Choroid plexus epithelial cell (primary cell): ENCODE data around the gene RASGRF1.

Experiments used
- DNase-seq: peaks from one replicate; pipeline ENCODE4 v3.0.0-alpha.2; 2010; ENCODE audit warnings: low read depth
- H3K4me3 ChIP-seq: 2 replicates; pipeline ENCODE4 v1.5.1; 2011; ENCODE audit warnings: low read depth, mild to moderate bottlenecking, control low read depth, low read length, moderate library complexity
- CTCF ChIP-seq: conservative IDR thresholded peaks from 2 replicates; pipeline ENCODE4 v1.5.1; 2011; ENCODE audit warnings: low read depth, mild to moderate bottlenecking, control low read depth, inconsistent platforms, low read length, moderate library complexity

RASGRF1 gene

GRCh38 chr15:78951841-78952238 is 138.7 kb downstream of the RASGRF1 start:
- H3K4me3 ChIP-seq = no peak overlapping the region
- no peak for TF ChIP-seq CTCF
- peak; percentile 28 for DNase-seq

GRCh38 chr15:78950902-78951840 is 139.4 kb downstream of the RASGRF1 start:
- DNase-seq = peak; percentile 60
- peak; percentile 60 for TF ChIP-seq CTCF
- H3K4me3 ChIP-seq = no peak overlapping the region

GRCh38 chr15:78950343-78950742 is 140.2 kb downstream of the RASGRF1 start:
- no peak for TF ChIP-seq CTCF
- no peak overlapping the region for H3K4me3 ChIP-seq
- no peak for DNase-seq

GRCh38 chr15:78949461-78949860 is 141.1 kb downstream of the RASGRF1 start:
- no peak for DNase-seq
- no peak for TF ChIP-seq CTCF
- H3K4me3 ChIP-seq = no peak overlapping the region

GRCh38 chr15:78947506-78947905 is 143.1 kb downstream of the RASGRF1 start:
- H3K4me3 ChIP-seq = no peak overlapping the region
- no peak for DNase-seq
- no peak for TF ChIP-seq CTCF

GRCh38 chr15:78946493-78946892 is 144.1 kb downstream of the RASGRF1 start:
- no peak for DNase-seq
- TF ChIP-seq CTCF = no peak
- H3K4me3 ChIP-seq = no peak overlapping the region
